GM19397 (cell line): ENCODE data around the gene ZNF518A.
"Not testable (repeated sequence)": the region's sequence is repeated elsewhere in the genome, so short reads cannot be mapped to it uniquely, and the experiment has no call there.

Source experiments
- ATAC-seq: cut with Tn5 transposase; IDR thresholded peaks from one replicate; pipeline ENCODE4 v1.9.1; 2021; ENCODE audit warnings: mild to moderate bottlenecking, moderate library complexity; ENCODE audit not compliant: unreplicated experiment

ZNF518A gene

GRCh38 chr10:96136810-96137209, 6.7 kb downstream of the ZNF518A start:
- no peak for ATAC-seq

DNA sequence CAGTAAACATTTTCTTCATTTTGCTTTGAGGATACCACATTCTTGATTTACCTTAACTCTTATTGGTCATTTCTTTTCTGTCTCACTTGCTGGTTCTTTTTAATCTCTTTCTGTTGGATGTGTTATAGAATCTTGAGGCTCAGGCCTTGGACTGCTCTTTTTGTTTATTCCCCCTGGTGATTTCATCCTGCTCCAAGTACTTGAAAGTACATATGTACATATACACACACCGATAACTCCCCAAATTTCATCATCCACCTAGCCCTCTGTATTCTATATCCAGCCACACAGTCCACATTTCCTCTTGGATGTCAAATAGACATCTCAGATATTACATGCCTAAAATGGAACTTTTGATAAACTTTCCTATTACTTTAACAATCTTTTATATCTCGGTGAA, 7.5 kb downstream of the ZNF518A start:
- no peak for ATAC-seq

GRCh38 chr10:96138102-96138501, 8.0 kb downstream of the ZNF518A start:
- ATAC-seq: peak; percentile 79

DNA sequence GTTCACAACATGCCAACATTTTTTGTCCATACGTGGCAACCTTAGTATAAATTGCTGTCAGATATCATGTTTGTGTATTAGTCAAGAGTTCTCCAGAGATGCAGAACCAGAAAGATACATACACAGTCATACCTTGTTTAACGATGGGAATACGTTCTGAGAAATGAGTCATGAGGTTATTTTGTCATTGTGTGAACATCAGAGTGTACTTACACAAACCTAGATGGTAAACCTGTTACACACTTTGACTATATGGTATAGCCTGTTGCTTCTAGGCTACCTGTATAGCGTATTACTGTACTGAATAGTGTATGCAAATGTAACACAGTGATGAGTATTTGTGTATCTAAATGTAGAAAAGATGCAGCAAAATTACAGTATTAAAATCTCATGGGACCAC, 22.3 kb downstream of the ZNF518A start:
- no peak for ATAC-seq

DNA sequence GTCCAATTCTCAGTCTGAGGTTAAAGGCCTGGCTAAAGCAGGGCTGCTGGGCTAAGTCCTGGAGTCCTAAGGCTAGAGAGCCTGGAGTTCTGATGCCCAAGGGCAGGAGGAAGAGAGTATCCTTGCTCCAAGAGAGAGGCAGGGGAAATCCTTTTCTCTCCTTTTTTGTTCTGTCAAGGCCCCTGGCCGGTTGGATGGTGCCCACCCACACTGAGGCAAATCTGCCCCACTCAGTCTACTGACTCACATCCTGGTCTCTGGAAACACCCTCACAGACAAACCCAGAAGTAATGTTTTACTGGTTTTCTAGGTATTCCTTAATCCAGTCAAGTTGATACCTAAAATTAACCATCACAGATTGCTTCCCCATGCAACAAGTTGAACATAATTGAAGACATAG, 23.0 kb downstream of the ZNF518A start:
- ATAC-seq: no peak

DNA sequence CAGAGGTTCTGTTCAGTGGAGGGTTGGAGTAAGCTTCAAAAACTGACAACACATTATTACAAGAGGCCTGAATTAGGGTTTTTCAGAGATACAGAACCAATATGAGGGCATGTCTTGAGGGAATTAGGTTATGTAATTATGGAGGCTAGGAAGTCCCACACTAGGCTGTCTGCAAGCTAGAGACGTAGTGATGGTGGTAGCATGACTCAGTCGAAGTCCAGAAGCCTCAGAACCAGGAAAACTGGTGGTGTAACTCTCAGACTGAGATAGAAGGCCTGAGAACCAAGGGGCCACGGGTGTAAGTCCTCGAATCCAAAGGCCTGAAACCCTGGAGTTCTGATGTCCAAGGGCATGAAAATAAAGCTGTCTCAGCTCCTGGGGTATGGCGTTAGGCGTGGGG, 35.6 kb downstream of the ZNF518A start:
- no peak for ATAC-seq

- ATAC-seq: no peak
These were observed 38.4 kb downstream of the ZNF518A start for GRCh38 chr10:96168546-96168945.

GRCh38 chr10:96170230-96170629, 40.1 kb downstream of the ZNF518A start:
- ATAC-seq: no peak

- no peak for ATAC-seq
These were observed 42.6 kb downstream of the ZNF518A start for GRCh38 chr10:96172666-96173065.

GRCh38 chr10:96176985-96177384, 46.9 kb downstream of the ZNF518A start:
- ATAC-seq: no peak

GRCh38 chr10:96188421-96188820, 58.3 kb downstream of the ZNF518A start:
- no peak for ATAC-seq

DNA sequence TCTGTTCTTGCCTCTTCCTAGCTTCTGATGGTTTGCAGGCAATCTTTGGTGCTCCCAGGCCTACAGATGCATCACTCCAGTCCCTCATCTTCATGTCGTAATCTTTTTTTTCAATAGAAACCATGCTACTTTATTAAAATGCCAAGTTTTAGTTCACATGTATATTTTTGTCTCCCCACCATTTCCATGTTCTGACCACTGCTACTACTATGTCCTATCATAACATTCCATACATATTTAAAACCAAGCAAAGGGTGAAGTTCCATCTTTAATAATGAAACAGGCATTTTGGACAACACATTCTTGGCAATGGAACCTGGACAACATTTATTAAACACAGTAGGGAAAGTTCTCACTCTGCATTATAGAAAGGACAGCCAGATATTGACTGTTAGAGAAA, 58.8 kb downstream of the ZNF518A start:
- no peak for ATAC-seq

- ATAC-seq: not testable (repeated sequence)
These were observed 59.4 kb downstream of the ZNF518A start for GRCh38 chr10:96189505-96189904.

GRCh38 chr10:96201525-96201924, 71.4 kb downstream of the ZNF518A start:
- ATAC-seq: no peak

DNA sequence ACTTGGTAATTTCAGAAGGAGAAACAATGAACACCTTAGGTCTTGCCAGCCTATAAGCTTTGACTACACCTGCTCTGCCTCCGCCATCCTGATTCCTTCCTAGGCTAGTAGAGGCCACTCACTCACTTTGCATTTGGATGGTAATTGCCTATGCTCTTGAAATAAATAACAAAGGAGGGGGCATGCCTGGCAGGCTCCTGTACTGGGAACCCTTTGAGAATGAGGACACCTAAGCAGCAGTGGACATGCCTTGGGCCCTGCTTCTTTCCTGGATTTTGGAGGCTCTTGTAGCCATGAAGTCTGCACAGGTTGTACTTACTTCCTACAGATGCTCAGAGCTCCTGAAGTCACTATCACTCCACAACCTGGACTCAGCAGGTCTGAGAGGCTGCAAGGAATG, 75.5 kb downstream of the ZNF518A start:
- no peak for ATAC-seq

- ATAC-seq: no peak
These were observed 78.2 kb downstream of the ZNF518A start for GRCh38 chr10:96208271-96208670.

DNA sequence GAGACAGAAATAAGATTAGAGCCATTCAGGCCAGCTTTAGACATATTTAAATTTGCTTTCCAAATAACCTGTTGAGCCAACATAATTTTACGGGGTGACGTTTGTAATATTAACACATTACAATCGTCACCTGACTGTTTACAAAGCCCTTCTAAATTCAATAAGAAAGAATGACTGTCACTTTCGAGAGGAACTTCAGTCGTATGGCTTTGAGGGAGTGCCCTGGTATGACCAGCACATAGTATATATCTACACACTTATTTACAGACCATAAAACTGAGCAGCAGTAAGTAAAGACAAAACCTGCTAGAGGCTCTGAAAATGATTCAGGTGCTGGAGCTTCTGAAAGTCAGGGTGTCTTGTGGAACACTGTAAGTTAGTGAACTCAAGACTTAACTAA, 78.8 kb downstream of the ZNF518A start:
- ATAC-seq: no peak

GRCh38 chr10:96211764-96212163, 81.7 kb downstream of the ZNF518A start:
- no peak for ATAC-seq

GRCh38 chr10:96212911-96213310, 82.8 kb downstream of the ZNF518A start:
- ATAC-seq: no peak
